HEK293 (cell line): ENCODE measurements around the gene ICE2.

Experiments used
- GFI1B ChIP-seq: fragments of 450-650 bp; formaldehyde crosslinking; IDR thresholded peaks from 2 replicates; pipeline ENCODE4 v1.5.1; 2016; ENCODE audit warnings: missing biosample characterization, missing genetic modification characterization
- GLI2 ChIP-seq: fragments of 450-650 bp; formaldehyde crosslinking; IDR thresholded peaks from 2 replicates; pipeline ENCODE4; 2017; ENCODE audit warnings: missing biosample characterization, missing genetic modification characterization, low read depth, borderline replicate concordance
- GLIS2 ChIP-seq: fragments of 450-650 bp; formaldehyde crosslinking; IDR thresholded peaks from 2 replicates; pipeline ENCODE4 v1.5.1; 2016; ENCODE audit warnings: missing biosample characterization, missing genetic modification characterization
- INSM2 ChIP-seq: fragments of 450-650 bp; formaldehyde crosslinking; IDR thresholded peaks from 2 replicates; pipeline ENCODE4 v1.5.1; 2016; ENCODE audit warnings: missing biosample characterization, missing genetic modification characterization
- KLF16 ChIP-seq: fragments of 450-650 bp; formaldehyde crosslinking; IDR thresholded peaks from 2 replicates; pipeline ENCODE4 v1.5.1; 2017; ENCODE audit warnings: missing biosample characterization, missing genetic modification characterization
- PBX3 ChIP-seq: sonication (generic); formaldehyde crosslinking; IDR thresholded peaks from 2 replicates; pipeline ENCODE4 v1.8.1; 2022; ENCODE audit warnings: mild to moderate bottlenecking, moderate library complexity, missing genetic modification reagents
- PRDM1 ChIP-seq: fragments of 450-650 bp; formaldehyde crosslinking; IDR thresholded peaks from 2 replicates; pipeline ENCODE4; 2016; ENCODE audit warnings: missing biosample characterization, missing genetic modification characterization
- PRDM10 ChIP-seq: fragments of 450-650 bp; formaldehyde crosslinking; IDR thresholded peaks from 2 replicates; pipeline ENCODE4 v1.5.1; 2016; ENCODE audit warnings: missing biosample characterization, missing genetic modification characterization
- SP7 ChIP-seq: fragments of 450-650 bp; formaldehyde crosslinking; IDR thresholded peaks from 2 replicates; pipeline ENCODE4 v1.5.1; 2016; ENCODE audit warnings: missing biosample characterization, missing genetic modification characterization
- ZBTB1 ChIP-seq: fragments of 450-650 bp; formaldehyde crosslinking; IDR thresholded peaks from 2 replicates; pipeline ENCODE4 v1.5.1; 2016; ENCODE audit warnings: missing biosample characterization, missing genetic modification characterization
- ZFP69B ChIP-seq: fragments of 450-650 bp; formaldehyde crosslinking; IDR thresholded peaks from 2 replicates; pipeline ENCODE4 v1.5.1; 2016; ENCODE audit warnings: missing biosample characterization, missing genetic modification characterization
- ZNF10 ChIP-seq: fragments of 450-650 bp; formaldehyde crosslinking; IDR thresholded peaks from 2 replicates; pipeline ENCODE4 v1.5.1; 2017; ENCODE audit warnings: missing biosample characterization, missing genetic modification characterization
- ZNF155 ChIP-seq: fragments of 450-650 bp; formaldehyde crosslinking; IDR thresholded peaks from 2 replicates; pipeline ENCODE4 v1.5.1; 2016; ENCODE audit warnings: missing biosample characterization, missing genetic modification characterization
- ZNF175 ChIP-seq: fragments of 450-650 bp; formaldehyde crosslinking; IDR thresholded peaks from 2 replicates; pipeline ENCODE4 v1.5.1; 2016; ENCODE audit warnings: missing biosample characterization, missing genetic modification characterization
- ZNF18 ChIP-seq: fragments of 450-650 bp; formaldehyde crosslinking; IDR thresholded peaks from 2 replicates; pipeline ENCODE4 v1.5.1; 2016; ENCODE audit warnings: missing biosample characterization, missing genetic modification characterization
- ZNF211 ChIP-seq: fragments of 450-650 bp; formaldehyde crosslinking; IDR thresholded peaks from 2 replicates; pipeline ENCODE4 v1.5.1; 2016; ENCODE audit warnings: low read depth, missing biosample characterization, missing genetic modification characterization
- ZNF266 ChIP-seq: fragments of 450-650 bp; formaldehyde crosslinking; IDR thresholded peaks from 2 replicates; pipeline ENCODE4 v1.5.1; 2016; ENCODE audit warnings: missing biosample characterization, missing genetic modification characterization, low read depth
- ZNF324 ChIP-seq: fragments of 450-650 bp; formaldehyde crosslinking; IDR thresholded peaks from 2 replicates; pipeline ENCODE4 v1.5.1; 2016; ENCODE audit warnings: missing biosample characterization, missing genetic modification characterization
- ZNF335 ChIP-seq: fragments of 450-650 bp; formaldehyde crosslinking; conservative IDR thresholded peaks from 2 replicates; pipeline ENCODE4 v1.5.1; 2016; ENCODE audit warnings: missing biosample characterization, missing genetic modification characterization
- ZNF362 ChIP-seq: fragments of 450-650 bp; formaldehyde crosslinking; IDR thresholded peaks from 2 replicates; pipeline ENCODE4 v1.5.1; 2016; ENCODE audit warnings: missing biosample characterization, missing genetic modification characterization
- ZNF366 ChIP-seq: fragments of 450-650 bp; formaldehyde crosslinking; conservative IDR thresholded peaks from 2 replicates; pipeline ENCODE4 v1.5.1; 2016; ENCODE audit warnings: missing biosample characterization, missing genetic modification characterization
- ZNF426 ChIP-seq: fragments of 450-650 bp; formaldehyde crosslinking; IDR thresholded peaks from 2 replicates; pipeline ENCODE4 v1.5.1; 2017; ENCODE audit warnings: missing biosample characterization, missing genetic modification characterization, mild to moderate bottlenecking, inconsistent platforms, moderate library complexity
- ZNF514 ChIP-seq: fragments of 450-650 bp; formaldehyde crosslinking; IDR thresholded peaks from 2 replicates; pipeline ENCODE4 v1.5.1; 2016; ENCODE audit warnings: missing biosample characterization, missing genetic modification characterization
- ZNF624 ChIP-seq: fragments of 450-650 bp; formaldehyde crosslinking; IDR thresholded peaks from 2 replicates; pipeline ENCODE4 v1.5.1; 2017; ENCODE audit warnings: missing biosample characterization, missing genetic modification characterization
- ZNF626 ChIP-seq: fragments of 450-650 bp; sonication (Bioruptor Pico); formaldehyde crosslinking; IDR thresholded peaks from 2 replicates; pipeline ENCODE4 v1.5.1; 2018; ENCODE audit warnings: missing biosample characterization, missing genetic modification characterization, inconsistent platforms
- ZNF629 ChIP-seq: fragments of 450-650 bp; formaldehyde crosslinking; IDR thresholded peaks from 2 replicates; pipeline ENCODE4 v1.5.1; 2017; ENCODE audit warnings: missing biosample characterization, missing genetic modification characterization
- ZNF639 ChIP-seq: fragments of 450-650 bp; formaldehyde crosslinking; IDR thresholded peaks from 2 replicates; pipeline ENCODE4 v1.5.1; 2016; ENCODE audit warnings: missing biosample characterization, missing genetic modification characterization
- ZNF660 ChIP-seq: fragments of 450-650 bp; IDR thresholded peaks from 2 replicates; pipeline ENCODE4 v1.5.1; 2018; ENCODE audit warnings: missing biosample characterization, mild to moderate bottlenecking, missing genetic modification characterization
- ZNF747 ChIP-seq: fragments of 450-650 bp; formaldehyde crosslinking; IDR thresholded peaks from 2 replicates; pipeline ENCODE4 v1.5.1; 2016; ENCODE audit warnings: missing biosample characterization, missing genetic modification characterization
- ZNF837 ChIP-seq: fragments of 450-650 bp; formaldehyde crosslinking; IDR thresholded peaks from 2 replicates; pipeline ENCODE4 v1.5.1; 2016; ENCODE audit warnings: missing biosample characterization, missing genetic modification characterization
- ZSCAN23 ChIP-seq: fragments of 450-650 bp; formaldehyde crosslinking; IDR thresholded peaks from 2 replicates; pipeline ENCODE4 v1.5.1; 2016; ENCODE audit warnings: missing biosample characterization, missing genetic modification characterization
- ZSCAN30 ChIP-seq: fragments of 450-650 bp; IDR thresholded peaks from 2 replicates; pipeline ENCODE4 v1.5.1; 2018; ENCODE audit warnings: missing biosample characterization, mild to moderate bottlenecking, missing genetic modification characterization, moderate library complexity

Gene ICE2

GRCh38 chr15:60374628-60375081, 104.3 kb downstream of the ICE2 start (continued):
- TF ChIP-seq ZNF629 (tag by site-specific recombination) (peak; percentile 66), ZNF366 (tag by site-specific recombination) (peak; percentile 68), KLF16 (tag by site-specific recombination) (no peak), ZNF426 (tag by site-specific recombination) (no peak), ZNF266 (tag by site-specific recombination) (no peak), ZSCAN30 (tag by site-specific recombination) (peak; percentile 66; the same call in 1 of the 2 replicates), ZNF660 (tag by site-specific recombination) (peak; percentile 73), ZNF362 (tag by site-specific recombination) (no peak), PRDM1 (tag by site-specific recombination) (peak; percentile 77), SP7 (peak; percentile 20; the same call in 1 of the 2 replicates), GLI2 (tag by site-specific recombination) (no peak), INSM2 (tag by site-specific recombination) (no peak), ZFP69B (tag by site-specific recombination) (no peak), ZBTB1 (no peak), ZNF335 (tag by site-specific recombination) (0 out of 2 replicates have a peak, but pooled peaks have one; percentile 14), ZNF639 (0 out of 2 replicates have a peak, but pooled peaks have one; percentile 35), ZNF10 (tag by site-specific recombination) (no peak), ZNF175 (tag by site-specific recombination) (no peak), PRDM10 (peak; percentile 75; the same call in 1 of the 2 replicates), GLIS2 (tag by site-specific recombination) (peak; percentile 48; the same call in 1 of the 2 replicates), ZNF18 (tag by site-specific recombination) (peak; percentile 62; the same call in 1 of the 2 replicates), ZSCAN23 (tag by site-specific recombination) (no peak), ZNF837 (tag by site-specific recombination) (peak; percentile 87; the same call in 1 of the 2 replicates), ZNF747 (no peak), ZNF211 (no peak), ZNF324 (no peak), ZNF155 (tag by site-specific recombination) (no peak), PBX3 (CRISPR knock-in tag) (no peak), ZNF626 (no peak), ZNF514 (tag by site-specific recombination) (no peak), GFI1B (tag by site-specific recombination) (peak; percentile 47; the same call in 1 of the 2 replicates), ZNF624 (tag by site-specific recombination) (no peak)
